HG03025 (cell line): ENCODE data around the gene ECHDC1.
"Not testable (repeated sequence)": the region's sequence is repeated elsewhere in the genome, so short reads cannot be mapped to it uniquely, and the experiment has no call there.

Experiments
- ATAC-seq: cut with Tn5 transposase; IDR thresholded peaks from one replicate; pipeline ENCODE4 v1.9.1; 2021; ENCODE audit warnings: mild to moderate bottlenecking, moderate library complexity; ENCODE audit not compliant: unreplicated experiment, low FRiP score

The ECHDC1 gene

GRCh38 chr6:127342946-127343808, at the start of gene ECHDC1:
Gene ECHDC1, minus strand, starts transcription at chr6:127343609. Its CDS starts 12,581 bp downstream, at chr6:127331028.
- peak; percentile 61 for ATAC-seq

- no peak for ATAC-seq
Measured at GRCh38 chr6:127392301-127392700, 48.9 kb upstream of the ECHDC1 start.

GRCh38 chr6:127391094-127391953, 47.9 kb upstream of the ECHDC1 start:
- ATAC-seq = no peak

GRCh38 chr6:127389706-127390105, 46.3 kb upstream of the ECHDC1 start:
- no peak for ATAC-seq

- no peak for ATAC-seq
Measured at GRCh38 chr6:127385668-127386430, 42.4 kb upstream of the ECHDC1 start.

GRCh38 chr6:127384848-127385247, 41.4 kb upstream of the ECHDC1 start:
- not testable (repeated sequence) for ATAC-seq

GRCh38 chr6:127383988-127384387, 40.6 kb upstream of the ECHDC1 start:
- ATAC-seq = no peak

GRCh38 chr6:127382413-127382812, 39.0 kb upstream of the ECHDC1 start:
- ATAC-seq = no peak

GRCh38 chr6:127381384-127381783, 38.0 kb upstream of the ECHDC1 start:
- no peak for ATAC-seq

- no peak for ATAC-seq
Measured at GRCh38 chr6:127376685-127377084, 33.3 kb upstream of the ECHDC1 start.

GRCh38 chr6:127367023-127367375, 23.6 kb upstream of the ECHDC1 start:
- no peak for ATAC-seq

- no peak for ATAC-seq
Measured at GRCh38 chr6:127366282-127367022, 23.0 kb upstream of the ECHDC1 start.

- no peak for ATAC-seq
Measured at GRCh38 chr6:127365874-127366273, 22.5 kb upstream of the ECHDC1 start.

GRCh38 chr6:127352524-127352923, 9.1 kb upstream of the ECHDC1 start:
- ATAC-seq = no peak

GRCh38 chr6:127349980-127350379, 6.6 kb upstream of the ECHDC1 start:
- no peak for ATAC-seq

GRCh38 chr6:127348028-127348661, 4.7 kb upstream of the ECHDC1 start:
- no peak for ATAC-seq

GRCh38 chr6:127347178-127347577, 3.8 kb upstream of the ECHDC1 start:
- ATAC-seq = no peak

- ATAC-seq = no peak
Measured at GRCh38 chr6:127345521-127345920, 2.1 kb upstream of the ECHDC1 start.

- ATAC-seq = no peak
Measured at GRCh38 chr6:127343809-127344659, 625 bp upstream of the ECHDC1 start.
